Measurements from ENCODE around the gene MCM3. TPM values are rescaled to one million over a fixed set of nuclear protein-coding genes. Genes with fewer than 3 reads are reported as not detected.

The MCM3 gene
- polyA plus RNA-seq, 1 of the 3 experiments (the other 2 are of a cell fraction) = 62.4 TPM

DNA sequence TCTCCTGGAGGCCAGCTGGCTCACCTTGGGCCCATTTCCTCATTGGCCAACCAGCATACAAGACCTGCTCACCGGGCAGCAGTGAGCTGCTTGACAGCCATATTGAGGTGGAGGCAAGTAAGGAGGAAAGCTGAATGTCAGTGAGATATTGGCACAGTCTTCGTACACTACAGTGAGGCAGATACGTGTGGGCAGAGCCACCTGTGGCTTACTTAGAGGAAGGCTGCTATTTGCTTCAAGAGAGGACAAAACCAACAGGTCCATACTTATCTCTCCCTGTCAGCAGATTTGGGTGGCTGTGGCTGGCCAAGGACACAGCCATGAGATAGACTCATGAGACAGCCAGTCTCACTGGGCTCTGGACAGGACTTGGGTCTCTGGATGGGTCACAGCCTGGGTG is 15.1 kb upstream of the MCM3 start (continued):
- TF ChIP-seq, protein P1, sequence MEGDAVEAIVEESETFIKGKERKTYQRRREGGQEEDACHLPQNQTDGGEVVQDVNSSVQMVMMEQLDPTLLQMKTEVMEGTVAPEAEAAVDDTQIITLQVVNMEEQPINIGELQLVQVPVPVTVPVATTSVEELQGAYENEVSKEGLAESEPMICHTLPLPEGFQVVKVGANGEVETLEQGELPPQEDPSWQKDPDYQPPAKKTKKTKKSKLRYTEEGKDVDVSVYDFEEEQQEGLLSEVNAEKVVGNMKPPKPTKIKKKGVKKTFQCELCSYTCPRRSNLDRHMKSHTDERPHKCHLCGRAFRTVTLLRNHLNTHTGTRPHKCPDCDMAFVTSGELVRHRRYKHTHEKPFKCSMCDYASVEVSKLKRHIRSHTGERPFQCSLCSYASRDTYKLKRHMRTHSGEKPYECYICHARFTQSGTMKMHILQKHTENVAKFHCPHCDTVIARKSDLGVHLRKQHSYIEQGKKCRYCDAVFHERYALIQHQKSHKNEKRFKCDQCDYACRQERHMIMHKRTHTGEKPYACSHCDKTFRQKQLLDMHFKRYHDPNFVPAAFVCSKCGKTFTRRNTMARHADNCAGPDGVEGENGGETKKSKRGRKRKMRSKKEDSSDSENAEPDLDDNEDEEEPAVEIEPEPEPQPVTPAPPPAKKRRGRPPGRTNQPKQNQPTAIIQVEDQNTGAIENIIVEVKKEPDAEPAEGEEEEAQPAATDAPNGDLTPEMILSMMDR (IDR thresholded peaks at IDR 0.05) = no peak
- TF ChIP-seq, protein P2, sequence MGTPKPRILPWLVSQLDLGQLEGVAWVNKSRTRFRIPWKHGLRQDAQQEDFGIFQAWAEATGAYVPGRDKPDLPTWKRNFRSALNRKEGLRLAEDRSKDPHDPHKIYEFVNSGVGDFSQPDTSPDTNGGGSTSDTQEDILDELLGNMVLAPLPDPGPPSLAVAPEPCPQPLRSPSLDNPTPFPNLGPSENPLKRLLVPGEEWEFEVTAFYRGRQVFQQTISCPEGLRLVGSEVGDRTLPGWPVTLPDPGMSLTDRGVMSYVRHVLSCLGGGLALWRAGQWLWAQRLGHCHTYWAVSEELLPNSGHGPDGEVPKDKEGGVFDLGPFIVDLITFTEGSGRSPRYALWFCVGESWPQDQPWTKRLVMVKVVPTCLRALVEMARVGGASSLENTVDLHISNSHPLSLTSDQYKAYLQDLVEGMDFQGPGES (IDR thresholded peaks at IDR 0.05; ENCODE audit: low read depth, low read length) = no peak
- TF ChIP-seq SIN3A (IDR thresholded peaks at IDR 0.05; ENCODE audit: borderline replicate concordance, low read depth, low read length) = no peak
- TF ChIP-seq EP300 (IDR thresholded peaks at IDR 0.05; ENCODE audit: borderline replicate concordance in 1 of 2, low read depth in 1 of 2, low read length in 1 of 2) = no peak
- no peak for TF ChIP-seq NRF1 (IDR thresholded peaks at IDR 0.05; ENCODE audit: low read depth, low read length)
- no peak for TF ChIP-seq ELF1 (IDR thresholded peaks at IDR 0.05)
- TF ChIP-seq FOSL2 (IDR thresholded peaks at IDR 0.05; ENCODE audit: borderline replicate concordance, low read depth) = no peak
- TF ChIP-seq PBX3 (IDR thresholded peaks at IDR 0.05) = no peak

DNA sequence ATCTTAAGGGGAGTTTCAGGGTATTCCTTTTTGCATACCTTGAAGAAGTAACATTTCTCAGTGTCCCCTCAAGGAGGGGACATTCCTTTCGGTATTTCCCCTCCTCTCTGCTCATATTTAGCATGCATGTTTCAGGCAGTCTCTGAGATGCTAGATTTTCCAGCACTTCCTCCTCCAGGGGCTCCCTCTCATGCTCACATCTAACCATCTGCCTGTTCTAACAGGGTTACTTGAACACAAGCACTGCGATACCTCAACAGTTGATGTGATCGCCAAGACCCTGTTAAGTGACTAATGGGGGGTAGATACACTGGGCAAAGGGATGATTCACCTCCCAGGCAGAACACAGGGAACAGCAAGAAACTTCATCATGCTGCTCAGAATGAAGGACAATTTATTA is 12.9 kb upstream of the MCM3 start:
- POLR2A ChIA-PET = no interaction called here
- H2AFZ ChIP-seq (ENCODE audit: low read depth) = no peak overlapping the region
- H3F3A ChIP-seq (replicated peaks; ENCODE audit: insufficient read depth) = no peaks in the 10 kb centered on the region
- no peak overlapping the region for H3K4me3 ChIP-seq (ENCODE audit: low read depth in 2 of 2, low read length in 1 of 2)
- peaks cover 0 to 10% of the 10 kb centered on the region in 2 experiments; a peak in 2 of 4 replicates for H3K4me1 ChIP-seq (ENCODE audit: control insufficient read depth in 1 of 2, insufficient read depth in 2 of 2, low read depth in 1 of 2, low read length in 1 of 2)
- no peak for DNase-seq
- H3K9me3 ChIP-seq = no peaks in the 10 kb centered on the region; the same call in 1 of the 2 replicates
- no peak overlapping the region for H3K4me2 ChIP-seq
- CTCF ChIA-PET = interaction anchor here (0.7 kb wide), 1 partner anchor 12 kb away, joined by 3 read pairs; no protein-coding TSS in a partner anchor
- no peaks in the 10 kb centered on the region for H4K20me1 ChIP-seq (ENCODE audit: insufficient read depth)
- 83% methylated on average over 3 of the region's 3 CpGs for WGBS (ENCODE audit: low lambda C conversion rate)
- no peaks in the 10 kb centered on the region for H3K36me3 ChIP-seq (replicated peaks in 1 of 2; ENCODE audit: control insufficient read depth in 1 of 2, insufficient read depth in 2 of 2, low read length in 1 of 2)
- no peaks in the 10 kb centered on the region for H3K9me2 ChIP-seq
- no peak overlapping the region for H3K27ac ChIP-seq (ENCODE audit: low read depth in 2 of 2, low read length in 1 of 2)
- H3K9ac ChIP-seq = no peak overlapping the region
- no peaks in the 10 kb centered on the region for H3K79me2 ChIP-seq (ENCODE audit: insufficient read depth)
- H3K27me3 ChIP-seq (ENCODE audit: insufficient read depth) = no peaks in the 10 kb centered on the region
- TF ChIP-seq USF2 (IDR thresholded peaks at IDR 0.05; ENCODE audit: borderline replicate concordance, low read depth, low read length) (no peak), MXI1 (IDR thresholded peaks at IDR 0.05; ENCODE audit: low read depth, low read length) (no peak), EP300 (IDR thresholded peaks at IDR 0.05; ENCODE audit: borderline replicate concordance in 1 of 2, low read depth in 1 of 2, low read length in 1 of 2) (no peak), ELF1 (IDR thresholded peaks at IDR 0.05) (no peak), PBX3 (IDR thresholded peaks at IDR 0.05) (no peak), SMC3 (IDR thresholded peaks at IDR 0.05; ENCODE audit: low read depth, low read length) (no peak), YY1 (IDR thresholded peaks at IDR 0.05; ENCODE audit: low read depth) (no peak), TAF1 (IDR thresholded peaks at IDR 0.05; ENCODE audit: borderline replicate concordance, low read depth, low read length) (no peak), TCF12 (IDR thresholded peaks at IDR 0.05) (no peak), JUND (IDR thresholded peaks at IDR 0.05) (no peak), FOXM1 (IDR thresholded peaks at IDR 0.05; ENCODE audit: low read depth) (no peak), TEAD4 (IDR thresholded peaks at IDR 0.05; ENCODE audit: borderline replicate concordance, insufficient read depth) (no peak), GATA2 (CRISPR knock-in tag; IDR thresholded peaks at IDR 0.05) (no peak), NRF1 (IDR thresholded peaks at IDR 0.05; ENCODE audit: low read depth, low read length) (no peak)
- TF ChIP-seq, protein P1 (IDR thresholded peaks at IDR 0.05) = no peak

All from SK-N-SH (cell line).